Calu3 (cell line): ENCODE results near the gene CACNA2D3. TPM values are rescaled to one million over a fixed set of nuclear protein-coding genes. Genes with fewer than 3 reads are reported as not detected.

ENCODE experiments used
- BruUV-seq: library from RNA; stranded (reverse); fragments of 400-500 nt; replicated peaks from 2 replicates; lab custom pipeline; 2021; lab: Mats Ljungman, UMichigan
- CTCF ChIA-PET: fragments of 300-600 bp; sonication (Branson Sonifier 250); formaldehyde crosslinking; loops from one replicate; lab custom pipeline; 2022; ENCODE audit warnings: antibody characterized with exemption; lab: Charles Lee
- DNase-seq: peaks from one replicate; pipeline ENCODE4 v3.0.0; 2022
- H3K27ac Mint-ChIP-seq: one replicate; pipeline ENCODE4 v1.8.0; 2022; ENCODE audit warnings: mixed read lengths; ENCODE audit not compliant: unreplicated experiment
- H3K27me3 Mint-ChIP-seq: one replicate; pipeline ENCODE4 v1.8.0; 2022; ENCODE audit warnings: mixed read lengths; ENCODE audit not compliant: unreplicated experiment
- H3K36me3 Mint-ChIP-seq: one replicate; pipeline ENCODE4 v1.8.0; 2022; ENCODE audit warnings: mild to moderate bottlenecking, moderate library complexity, mixed read lengths; ENCODE audit not compliant: insufficient read depth, unreplicated experiment
- H3K4me1 Mint-ChIP-seq: one replicate; pipeline ENCODE4 v1.8.0; 2022; ENCODE audit warnings: mild to moderate bottlenecking, low read depth, mixed read lengths; ENCODE audit not compliant: unreplicated experiment
- H3K4me3 Mint-ChIP-seq: one replicate; pipeline ENCODE4 v1.8.0; 2022; ENCODE audit warnings: mild to moderate bottlenecking, low read depth, moderate library complexity, mixed read lengths; ENCODE audit not compliant: unreplicated experiment
- H3K9me3 Mint-ChIP-seq: one replicate; pipeline ENCODE4 v1.8.0; 2022; ENCODE audit warnings: low read depth, mixed read lengths; ENCODE audit not compliant: unreplicated experiment
- CTCF ChIP-seq: fragments of 200-600 bp; IDR thresholded peaks from one replicate; pipeline ENCODE4 v1.8.0; 2022; ENCODE audit warnings: antibody characterized with exemption; ENCODE audit not compliant: unreplicated experiment
- intact Hi-C: fragments of 100-400 bp; cut with micrococcal nuclease; formaldehyde crosslinking; loops from one replicate; pipeline ENCODE4 v1.10.0; 2022; ENCODE audit not compliant: unreplicated experiment
- total RNA-seq: library from RNA; stranded (reverse); gene quantifications from 2 replicates; pipeline ENCODE4 v1.2.3, GENCODE V29; 2022

CACNA2D3 gene
- total RNA-seq, 1 experiment from 2014 or later, result not detected

- Mint-ChIP-seq H3K9me3 (no peaks in the 10 kb centered on the region), H3K36me3 (no peaks in the 10 kb centered on the region), H3K4me3 (no peak overlapping the region), H3K4me1 (no peaks in the 10 kb centered on the region), H3K27ac (no peak overlapping the region), H3K27me3 (peaks cover 64% of the 10 kb centered on the region)
- BruUV-seq, result no TSS peak
- intact Hi-C loops, result no loop called here
- DNase-seq, result no peak
- CTCF ChIA-PET, result no interaction called here
- no peak for TF ChIP-seq CTCF
Observed at GRCh38 chr3:54193093-54193492, 70.7 kb downstream of the CACNA2D3 start.

- peaks cover 79% of the 10 kb centered on the region for H3K27me3 Mint-ChIP-seq
- no peaks in the 10 kb centered on the region for H3K4me1 Mint-ChIP-seq
- H3K4me3 Mint-ChIP-seq, result no peak overlapping the region
- TF ChIP-seq CTCF, result no peak
- DNase-seq, result no peak
- BruUV-seq, result no TSS peak
- CTCF ChIA-PET, result no interaction called here
- no peaks in the 10 kb centered on the region for H3K9me3 Mint-ChIP-seq
- intact Hi-C loops, result no loop called here
- H3K27ac Mint-ChIP-seq, result no peak overlapping the region
- H3K36me3 Mint-ChIP-seq, result no peaks in the 10 kb centered on the region
Observed at GRCh38 chr3:54196360-54196991, 74.1 kb downstream of the CACNA2D3 start.

DNA sequence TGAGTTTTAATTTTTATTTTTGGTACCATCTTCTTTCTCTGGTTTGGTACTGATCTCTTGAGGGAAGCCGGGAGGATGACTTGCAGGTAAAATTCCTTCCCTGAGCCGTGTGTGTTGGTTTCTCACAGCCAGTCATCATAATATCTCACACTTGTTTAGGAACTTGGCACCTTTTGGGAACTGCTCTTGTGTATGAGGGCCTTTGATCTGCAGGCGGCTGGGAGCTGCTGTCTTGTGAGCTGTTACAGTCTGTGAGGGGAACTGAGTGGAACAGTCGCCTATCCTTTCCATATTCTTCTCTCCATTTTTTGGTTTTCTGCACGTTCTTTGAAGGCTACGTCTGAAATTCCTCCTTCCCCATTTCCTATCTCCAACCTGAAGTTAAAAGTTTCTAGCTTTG, 75.2 kb downstream of the CACNA2D3 start:
- Mint-ChIP-seq H3K4me3 (no peak overlapping the region), H3K27me3 (peaks cover 76% of the 10 kb centered on the region), H3K27ac (no peak overlapping the region), H3K9me3 (no peaks in the 10 kb centered on the region), H3K36me3 (no peaks in the 10 kb centered on the region), H3K4me1 (no peaks in the 10 kb centered on the region)
- TF ChIP-seq CTCF, result no peak
- CTCF ChIA-PET, result no interaction called here
- no peak for DNase-seq
- no TSS peak for BruUV-seq
- intact Hi-C loops, result no loop called here

DNA sequence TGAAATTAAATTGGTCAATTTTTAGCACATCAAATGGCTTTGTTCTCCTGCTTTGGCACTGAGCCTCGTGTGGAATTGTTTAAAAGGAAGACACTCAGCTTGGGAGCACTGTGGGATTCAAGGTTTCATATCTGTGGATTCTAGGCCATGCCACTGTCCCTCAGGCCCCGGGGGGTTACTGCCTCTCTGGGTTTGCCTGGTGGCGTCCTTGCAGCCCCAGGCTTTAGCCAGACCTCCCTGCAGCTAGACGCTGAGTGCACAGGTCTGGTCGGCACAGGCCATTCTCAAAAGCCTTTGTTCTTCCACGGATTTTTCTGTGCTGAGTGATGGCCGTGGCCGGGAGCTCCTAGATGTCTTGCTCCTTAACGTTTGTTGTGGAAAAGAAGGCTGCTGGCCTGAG, 76.2 kb downstream of the CACNA2D3 start:
- no peak overlapping the region for H3K27ac Mint-ChIP-seq
- no peak overlapping the region for H3K4me3 Mint-ChIP-seq
- no peaks in the 10 kb centered on the region for H3K9me3 Mint-ChIP-seq
- peaks cover 72% of the 10 kb centered on the region for H3K27me3 Mint-ChIP-seq
- H3K4me1 Mint-ChIP-seq, result no peaks in the 10 kb centered on the region
- no TSS peak for BruUV-seq
- no peak for DNase-seq
- intact Hi-C loops, result no loop called here
- no peaks in the 10 kb centered on the region for H3K36me3 Mint-ChIP-seq
- no peak for TF ChIP-seq CTCF
- CTCF ChIA-PET, result no interaction called here
